H1 (cell line): ENCODE results near the gene SLC26A11. TPM values are rescaled to one million over a fixed set of nuclear protein-coding genes. Genes with fewer than 3 reads are reported as not detected.

Experiments
- CBX5 ChIP-seq: fragments of 300-800, 300-1000 bp; sonication (generic); IDR thresholded peaks from 2 replicates; pipeline ENCODE4 v1.7.1; 2016; ENCODE audit warnings: antibody characterized with exemption, low read length, low read depth
- RNF2 ChIP-seq: fragments of 200-900, 300-1000 bp; sonication (generic); IDR thresholded peaks from 2 replicates; pipeline ENCODE4 v1.7.1; 2016; ENCODE audit warnings: borderline replicate concordance, low read depth, mild to moderate bottlenecking, antibody characterized with exemption, low read length; ENCODE audit not compliant: poor library complexity, severe bottlenecking; ENCODE audit errors: missing control alignments
- RXRA ChIP-seq: IDR thresholded peaks from 2 replicates; pipeline ENCODE4 v1.6.1; 2011; ENCODE audit warnings: low read depth, mild to moderate bottlenecking, low read length, moderate library complexity; ENCODE audit not compliant: insufficient read depth
- SIRT6 ChIP-seq: IDR thresholded peaks from one replicate; pipeline ENCODE4 v1.7.1; 2012; ENCODE audit warnings: low read length, inconsistent platforms
- SIX5 ChIP-seq: IDR thresholded peaks from 2 replicates; pipeline ENCODE4 v1.6.1; 2011; ENCODE audit warnings: mild to moderate bottlenecking, low read depth, low read length
- SP2 ChIP-seq: IDR thresholded peaks from 2 replicates; pipeline ENCODE4 v1.6.1; 2012; ENCODE audit warnings: mild to moderate bottlenecking, low read length, inconsistent platforms
- TEAD4 ChIP-seq: IDR thresholded peaks from 2 replicates; pipeline ENCODE4 v1.6.1; 2012; ENCODE audit warnings: low read depth, low read length, inconsistent platforms, mixed read lengths
- polyA plus RNA-seq, 7 experiments: library from polyadenylated mRNA; depleted of rRNA in 3 of 7; stranded (reverse) in 5 of 7; unstranded in 2 of 7; fragments of >200 nt in 5 of 7; fragments of 200-250 nt in 2 of 7; gene quantifications; 1 replicate in 5 of 7; 2 replicates in 1 of 7; 4 replicates in 1 of 7; pipeline versions ENCODE4 v1.2.1 to v1.2.3, GENCODE V29; 2011 to 2013; ENCODE audit warnings: missing spikeins in 2 of 7, mixed read lengths in 2 of 7
- total RNA-seq: library from RNA; stranded (reverse); fragmentation: NEBNext Ultra II Directional; extraction: Animal tissue kit (Norgen Biotek cat#: 25700); gene quantifications from 2 replicates; pipeline ENCODE4 v1.2.1, GENCODE V29; 2021
- TF ChIP-seq, protein P1 (sequence below): IDR thresholded peaks from 2 replicates; pipeline ENCODE4 v1.6.1; 2011; ENCODE audit warnings: low read depth, mild to moderate bottlenecking, low read length; ENCODE audit not compliant: insufficient read depth

Gene SLC26A11
- total and polyA plus RNA-seq, 2 of the 8 experiments (the other 6 are each of a cell fraction or from before 2014, with no cell fraction given), result 15.5 to 25.9 TPM

DNA sequence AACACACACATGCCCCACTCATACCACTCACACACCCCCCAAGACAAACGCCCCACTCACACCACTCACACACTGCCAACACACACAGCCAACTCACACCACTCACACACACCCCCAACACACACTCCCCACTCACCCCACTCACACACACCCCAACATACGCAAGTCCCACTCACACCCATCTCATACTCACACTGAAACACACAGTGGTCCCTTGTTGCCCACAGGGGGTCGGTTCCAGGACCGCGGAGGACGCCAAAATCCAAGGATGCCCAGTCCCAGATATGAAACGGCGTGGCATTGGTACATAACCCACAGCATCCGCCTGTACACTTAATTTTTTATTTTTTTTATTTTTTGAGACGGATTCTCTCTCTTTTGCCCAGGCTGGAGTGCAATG, 61.3 kb downstream of the SLC26A11 start (continued):
- TF ChIP-seq, protein P1, sequence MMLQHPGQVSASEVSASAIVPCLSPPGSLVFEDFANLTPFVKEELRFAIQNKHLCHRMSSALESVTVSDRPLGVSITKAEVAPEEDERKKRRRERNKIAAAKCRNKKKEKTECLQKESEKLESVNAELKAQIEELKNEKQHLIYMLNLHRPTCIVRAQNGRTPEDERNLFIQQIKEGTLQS, result no peak
- TF ChIP-seq RXRA (no peak), TEAD4 (no peak), RNF2 (no peak), SP2 (no peak), SIRT6 (no peak), CBX5 (no peak), SIX5 (no peak)
- TF ChIP-seq, all 59 proteins: peak for 0
